ENCODE results near the gene ZNF8.
A peak's percentile ranks its signal among the peaks of the same experiment; 100 is the strongest.
"Not testable (repeated sequence)": the region's sequence is repeated elsewhere in the genome, so short reads cannot be mapped to it uniquely, and the experiment has no call there.

ZNF8 gene

DNA sequence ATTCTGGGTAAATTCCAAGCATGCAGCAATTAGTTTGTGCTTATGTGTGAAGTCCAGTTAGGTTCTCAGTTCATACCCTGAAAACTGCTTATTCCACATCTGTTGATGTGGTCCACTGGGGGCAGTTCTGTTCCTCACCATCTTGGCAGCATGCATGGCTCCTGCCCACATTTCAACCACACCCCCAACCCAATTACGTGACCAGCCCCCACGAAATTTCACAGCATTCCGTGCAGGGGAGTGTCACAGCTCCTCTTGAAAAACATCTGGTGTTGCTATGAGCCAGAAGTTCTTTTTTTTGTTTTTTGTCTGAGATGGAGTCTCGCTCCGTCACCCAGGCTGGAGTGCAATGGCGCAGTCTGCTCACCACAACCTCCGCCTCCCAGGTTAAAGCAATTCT is 17.3 kb downstream of the ZNF8 start:
- DNase-seq (ENCODE audit: low spot score) = no peak

DNA sequence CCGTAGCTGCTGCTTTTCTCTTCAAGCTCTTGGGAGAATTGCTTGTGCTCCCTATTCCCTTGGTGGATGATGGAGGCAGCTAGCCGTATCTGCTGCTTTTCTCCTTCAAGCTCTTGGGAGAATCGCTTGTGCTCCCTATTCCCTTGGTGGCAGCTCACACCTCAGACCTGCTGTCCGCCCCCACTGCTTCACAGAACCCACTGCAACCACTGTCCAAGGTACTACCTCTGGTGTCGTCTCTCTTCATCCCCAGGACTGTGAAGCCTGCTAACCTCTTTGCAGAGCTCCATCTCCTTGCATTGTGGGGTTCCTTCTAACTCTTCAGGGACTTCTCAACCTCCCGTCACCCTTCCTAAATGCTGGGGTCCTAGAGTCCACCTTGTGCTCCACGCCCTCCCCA is 21.9 kb downstream of the ZNF8 start:
- DNase-seq (ENCODE audit: low spot score) = no peak

DNA sequence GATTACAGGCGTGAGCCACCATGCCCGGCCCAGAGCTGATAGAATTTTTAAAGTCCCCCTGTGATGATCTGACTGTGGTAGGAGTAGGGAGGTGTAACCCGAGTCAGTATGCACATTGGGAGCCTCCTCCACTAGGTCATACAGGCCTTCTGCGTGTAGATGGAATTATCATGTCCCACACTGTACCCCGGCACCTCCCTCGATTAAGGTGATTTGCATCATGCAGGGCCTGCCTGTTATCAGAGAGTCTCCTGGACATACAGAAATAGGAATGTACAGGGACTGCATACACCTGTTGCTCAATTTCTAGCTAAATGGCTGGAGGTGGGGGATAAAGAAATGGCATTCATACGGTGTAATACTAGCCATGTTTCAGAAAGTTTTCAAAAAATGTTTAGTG is 25.5 kb downstream of the ZNF8 start:
- no peak for DNase-seq (ENCODE audit: low spot score)

DNA sequence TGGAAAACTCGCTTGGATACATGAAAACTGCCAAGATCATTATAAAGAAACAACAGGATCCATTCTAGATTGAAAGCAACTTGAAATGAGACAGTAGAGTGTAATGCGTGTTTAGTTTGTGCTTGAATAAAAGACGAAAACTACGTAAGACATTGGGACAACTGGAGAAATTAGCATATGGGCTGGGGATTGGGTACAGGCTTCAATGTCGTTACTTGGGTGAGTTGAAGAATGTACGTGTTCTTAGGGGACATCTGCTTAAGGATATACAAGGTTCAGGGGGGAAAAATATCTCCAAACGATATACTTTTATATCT is 26.0 kb downstream of the ZNF8 start:
- peak; percentile 15 for DNase-seq (ENCODE audit: low spot score)

DNA sequence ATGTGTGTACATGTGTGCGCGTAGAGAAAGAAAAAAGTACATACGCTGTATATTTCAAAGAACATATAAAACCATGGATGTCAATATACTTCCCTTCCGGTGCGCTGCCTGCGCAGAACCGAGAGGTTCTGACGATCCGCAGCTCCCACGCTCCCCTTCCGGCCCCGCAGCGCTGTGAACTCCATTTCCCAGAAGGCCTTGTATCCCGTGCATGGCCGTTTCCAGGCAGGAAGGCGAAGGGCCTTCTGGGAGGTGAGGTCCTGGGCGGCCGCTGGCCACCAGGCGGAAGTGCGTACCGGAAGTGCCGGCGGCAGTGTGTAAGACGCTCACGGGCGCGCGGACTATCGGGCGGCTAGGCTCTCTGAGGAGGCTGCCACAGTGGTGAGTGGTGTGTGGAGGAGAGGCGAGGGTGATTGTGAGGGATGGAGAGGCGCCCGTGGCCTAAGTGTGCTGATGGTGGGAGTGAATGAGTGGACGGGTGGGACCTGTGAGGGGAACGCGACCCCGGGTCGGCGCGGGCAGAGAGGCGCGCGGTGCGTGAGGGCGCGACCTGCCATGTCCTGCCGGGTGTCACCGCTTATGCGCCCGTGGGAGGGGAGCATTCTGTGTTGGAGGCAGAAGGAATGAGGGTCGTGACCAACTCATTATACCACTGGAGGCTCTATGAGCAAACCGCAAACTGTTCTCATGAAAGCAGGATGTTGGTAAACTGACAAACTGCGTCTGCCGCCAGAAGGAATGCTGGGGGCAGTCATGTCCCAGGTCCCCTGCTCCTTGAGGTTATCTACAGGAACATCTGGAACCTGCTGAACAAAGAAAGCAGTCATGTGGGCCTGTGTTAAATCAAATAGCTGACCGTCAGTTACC is 26.5 kb downstream of the ZNF8 start, which contains the start of gene ERVK3-1:
TSS of gene ERVK3-1 (plus strand) at position 313 of the 867 bp plus-strand sequence. CDS start 6,792 bp downstream, outside the sequence.
- peak; percentile 82 for DNase-seq (ENCODE audit: low spot score)

DNA sequence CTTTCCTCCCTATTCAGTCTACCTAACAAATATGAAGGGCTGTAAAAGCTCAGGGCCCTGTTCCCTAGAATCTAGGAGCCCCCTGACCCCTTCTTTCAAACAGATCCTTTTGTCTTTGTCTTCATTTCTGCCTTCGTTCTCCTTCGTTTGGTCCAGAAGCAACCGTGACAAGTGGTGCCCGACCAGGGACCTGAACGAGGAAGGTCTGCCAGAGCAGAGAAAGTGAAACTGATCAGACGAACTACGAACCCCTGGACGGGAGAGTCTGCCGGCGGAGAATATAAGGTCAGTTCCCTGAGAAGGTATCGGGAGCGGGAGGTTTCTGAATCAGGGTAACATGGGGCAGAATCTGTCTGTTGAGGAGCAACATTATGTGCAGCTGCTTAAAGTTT is 27.2 kb downstream of the ZNF8 start:
- no peak for DNase-seq (ENCODE audit: low spot score)

DNA sequence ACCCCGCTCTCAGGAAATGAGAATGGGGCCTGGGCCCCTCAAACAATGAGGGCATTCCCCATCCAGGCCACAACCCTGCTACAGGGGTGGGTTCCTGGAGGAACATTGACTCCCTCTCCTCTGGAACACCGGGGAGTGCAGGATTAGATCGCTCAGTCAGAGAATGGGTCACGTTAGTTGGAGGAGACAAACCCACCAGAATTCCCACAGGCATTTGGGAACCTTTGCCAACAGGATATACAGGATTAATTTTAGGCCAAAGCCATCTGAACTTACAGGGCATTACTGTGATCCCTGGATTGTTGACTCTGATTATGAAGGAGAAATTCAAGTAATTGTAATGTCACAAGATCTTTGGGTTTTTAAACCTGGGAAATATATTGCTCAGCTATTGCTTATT is 29.0 kb downstream of the ZNF8 start:
- DNase-seq (ENCODE audit: low spot score) = no peak

DNA sequence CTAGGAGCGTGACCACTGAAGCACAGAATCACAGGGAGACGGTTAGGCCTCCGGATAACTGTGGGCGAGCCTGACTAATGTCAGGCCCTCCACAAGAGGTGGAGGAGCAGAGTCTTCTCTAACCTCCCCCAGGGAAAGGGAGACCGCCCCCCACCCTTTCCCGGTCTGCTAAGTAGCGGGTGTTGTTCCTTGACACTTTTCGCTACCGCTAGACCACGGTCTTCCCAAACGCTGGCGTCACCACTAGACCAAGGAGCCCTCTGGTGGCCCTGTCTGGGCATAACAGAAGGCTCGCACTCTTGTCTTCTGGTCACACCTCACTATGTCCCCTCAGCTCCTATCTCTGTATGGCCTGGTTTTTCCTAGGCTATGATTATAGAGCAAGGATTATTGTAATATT is 31.9 kb downstream of the ZNF8 start:
- DNase-seq (ENCODE audit: low spot score) = not testable (repeated sequence)

DNA sequence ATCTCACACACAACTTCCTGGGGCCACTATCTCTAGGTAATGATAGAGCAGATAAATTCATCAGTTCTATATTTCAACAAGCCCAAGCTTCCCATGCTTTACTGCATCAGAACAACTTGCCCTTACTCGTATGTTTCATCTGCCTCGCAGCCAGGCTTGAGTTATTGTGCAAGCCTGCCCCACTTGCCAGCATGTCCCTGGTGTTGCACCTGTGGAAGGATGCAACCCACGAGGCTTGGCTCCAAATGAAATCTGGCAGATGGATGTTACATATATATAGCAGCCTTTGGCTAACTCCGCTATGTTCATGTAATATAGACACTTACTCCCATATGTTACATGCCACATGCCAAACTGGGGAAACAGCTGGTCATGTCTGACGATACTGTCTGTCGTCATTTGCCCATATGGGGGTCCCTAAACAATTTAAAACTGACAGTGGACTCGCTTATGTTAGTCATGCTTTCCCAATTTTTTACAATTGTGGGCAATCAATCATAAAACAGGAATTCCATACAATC is 32.6 kb downstream of the ZNF8 start:
- DNase-seq (ENCODE audit: low spot score) = no peak

DNA sequence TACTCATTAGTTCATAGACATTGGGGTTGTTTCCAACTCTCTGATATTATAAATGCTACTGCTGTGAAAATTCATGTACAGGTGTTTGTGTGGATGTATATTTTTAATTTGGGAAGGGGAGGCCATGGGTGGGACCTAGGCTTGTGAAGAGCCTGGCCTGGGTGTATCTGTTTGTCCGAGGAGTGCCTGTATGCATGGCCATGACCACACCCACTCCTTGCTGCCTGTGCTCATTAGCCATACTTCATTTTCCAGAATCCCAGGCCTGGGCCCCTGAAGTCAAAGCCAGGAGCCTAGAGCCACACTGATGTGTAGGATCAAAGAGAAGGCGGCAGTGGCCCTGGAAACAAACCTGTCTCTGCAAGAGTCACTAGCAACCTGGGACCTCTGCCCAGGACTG is 36.8 kb downstream of the ZNF8 start:
- DNase-seq (ENCODE audit: low spot score) = no peak

DNA sequence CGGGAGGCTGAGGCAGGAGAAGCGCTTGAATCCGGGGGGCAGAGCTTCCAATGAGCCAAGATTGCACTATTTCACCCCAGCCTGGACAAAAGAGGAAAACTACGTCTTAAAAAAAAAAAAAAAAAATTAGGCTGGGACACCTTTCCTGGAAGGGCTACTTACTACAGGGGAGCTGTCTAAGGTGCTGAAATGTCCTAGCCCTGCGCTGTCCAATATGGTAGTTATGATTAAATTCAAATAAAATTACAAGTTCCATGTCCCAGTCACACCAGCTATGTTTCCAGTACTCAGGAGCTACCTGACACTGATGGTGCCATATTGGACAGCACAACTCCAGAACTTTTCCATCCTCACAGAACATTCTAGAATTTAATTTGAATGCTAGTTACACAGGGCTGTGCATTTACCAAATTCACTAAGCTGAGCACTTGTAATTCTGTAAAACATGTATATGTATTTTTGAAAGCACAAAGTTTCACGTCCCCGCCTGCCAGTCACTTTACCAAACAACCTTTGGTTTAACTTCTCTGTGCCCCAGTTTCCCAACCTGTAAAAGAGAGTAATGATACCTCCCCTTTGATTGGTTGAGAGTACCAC is 38.8 kb downstream of the ZNF8 start:
- no peak for DNase-seq (ENCODE audit: low spot score)

DNA sequence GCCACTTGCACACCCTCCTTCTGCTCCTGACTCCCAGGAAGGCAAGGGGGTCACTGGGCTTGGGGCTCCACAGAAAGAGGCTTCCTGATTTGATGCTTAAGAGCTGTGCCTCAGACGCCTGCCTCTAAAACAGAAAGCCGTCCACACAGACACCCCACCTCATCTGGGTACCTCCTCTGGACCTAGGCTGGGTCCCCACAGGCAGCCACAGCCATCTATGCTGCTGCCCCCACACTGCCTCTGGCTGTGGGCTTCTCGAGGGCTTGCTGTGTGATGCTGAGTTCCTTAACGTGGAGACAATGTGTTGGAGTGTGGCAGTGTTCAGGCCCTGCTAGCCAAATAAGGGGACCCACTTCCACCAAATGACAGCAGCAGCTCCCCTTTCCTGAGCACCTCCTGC is 39.5 kb downstream of the ZNF8 start:
- DNase-seq (ENCODE audit: low spot score) = no peak

DNA sequence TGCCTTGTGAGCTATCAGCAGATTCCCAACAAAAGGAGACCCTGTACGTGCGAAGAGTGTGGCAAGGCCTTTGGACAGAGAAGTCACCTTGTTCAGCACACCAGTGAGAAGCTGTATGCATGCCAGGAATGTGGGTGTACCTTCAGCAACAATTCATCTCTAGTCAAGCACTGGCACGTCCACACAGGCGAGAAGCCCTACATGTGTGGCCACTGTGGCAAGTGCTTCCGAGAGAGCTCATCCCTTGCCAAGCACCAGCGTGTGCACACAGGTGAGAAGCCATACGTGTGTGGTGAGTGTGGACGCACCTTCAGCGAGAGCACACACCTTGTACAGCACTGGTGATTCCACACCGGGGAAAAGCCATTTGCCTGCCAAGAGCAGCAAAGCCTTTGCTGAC is 40.5 kb downstream of the ZNF8 start:
- DNase-seq (ENCODE audit: low spot score) = no peak

DNA sequence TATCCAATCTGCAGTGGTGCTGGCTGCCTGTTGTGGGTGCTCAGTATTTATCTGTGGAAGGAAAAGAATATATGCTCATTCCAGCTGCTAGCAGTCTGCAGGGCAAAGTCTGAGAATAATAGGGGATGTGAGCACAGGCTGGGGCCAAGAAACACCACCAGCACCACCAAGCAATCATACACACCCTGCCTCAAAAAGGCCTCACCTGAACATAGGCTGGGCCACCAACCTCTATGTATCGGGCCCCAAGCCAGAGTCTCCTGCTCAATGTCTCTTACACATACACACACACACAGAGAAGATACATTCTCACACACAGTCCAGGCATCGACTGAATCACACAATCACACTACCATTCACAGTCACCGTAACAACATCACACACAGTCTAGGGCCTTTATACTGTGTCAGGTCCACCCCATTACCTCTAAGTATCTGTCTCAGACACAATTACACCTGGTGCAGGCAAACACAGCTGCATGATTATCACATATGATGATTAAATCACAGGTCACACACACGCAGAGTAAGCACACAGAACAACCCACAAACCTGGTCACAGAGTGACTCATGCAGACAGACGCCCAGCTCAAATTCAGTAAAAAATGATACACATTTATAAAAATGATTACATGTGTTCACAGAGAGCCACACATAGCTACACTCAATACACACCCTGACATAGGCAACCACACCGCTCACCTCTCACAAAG is 46.7 kb downstream of the ZNF8 start:
- DNase-seq (ENCODE audit: low spot score) = no peak

DNA sequence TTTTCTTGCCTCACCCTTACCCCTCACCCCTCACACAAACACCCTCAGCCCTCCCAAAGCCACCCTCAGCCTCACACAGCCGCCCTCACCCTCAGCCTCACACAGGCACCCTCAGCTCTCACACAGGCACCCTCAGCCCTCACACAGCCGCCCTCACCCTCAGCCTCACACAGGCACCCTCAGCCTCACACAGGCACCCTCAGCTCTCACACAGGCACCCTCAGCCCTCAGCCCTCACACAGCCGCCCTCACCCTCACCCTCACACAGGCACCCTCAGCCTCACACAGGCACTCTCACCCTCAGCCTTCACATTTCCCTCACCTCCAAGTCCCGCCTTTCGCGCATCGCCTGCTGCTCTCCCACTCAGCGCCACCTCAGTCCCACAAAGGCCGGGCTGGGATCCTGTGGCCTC is 47.8 kb downstream of the ZNF8 start:
- DNase-seq (ENCODE audit: low spot score) = no peak

DNA sequence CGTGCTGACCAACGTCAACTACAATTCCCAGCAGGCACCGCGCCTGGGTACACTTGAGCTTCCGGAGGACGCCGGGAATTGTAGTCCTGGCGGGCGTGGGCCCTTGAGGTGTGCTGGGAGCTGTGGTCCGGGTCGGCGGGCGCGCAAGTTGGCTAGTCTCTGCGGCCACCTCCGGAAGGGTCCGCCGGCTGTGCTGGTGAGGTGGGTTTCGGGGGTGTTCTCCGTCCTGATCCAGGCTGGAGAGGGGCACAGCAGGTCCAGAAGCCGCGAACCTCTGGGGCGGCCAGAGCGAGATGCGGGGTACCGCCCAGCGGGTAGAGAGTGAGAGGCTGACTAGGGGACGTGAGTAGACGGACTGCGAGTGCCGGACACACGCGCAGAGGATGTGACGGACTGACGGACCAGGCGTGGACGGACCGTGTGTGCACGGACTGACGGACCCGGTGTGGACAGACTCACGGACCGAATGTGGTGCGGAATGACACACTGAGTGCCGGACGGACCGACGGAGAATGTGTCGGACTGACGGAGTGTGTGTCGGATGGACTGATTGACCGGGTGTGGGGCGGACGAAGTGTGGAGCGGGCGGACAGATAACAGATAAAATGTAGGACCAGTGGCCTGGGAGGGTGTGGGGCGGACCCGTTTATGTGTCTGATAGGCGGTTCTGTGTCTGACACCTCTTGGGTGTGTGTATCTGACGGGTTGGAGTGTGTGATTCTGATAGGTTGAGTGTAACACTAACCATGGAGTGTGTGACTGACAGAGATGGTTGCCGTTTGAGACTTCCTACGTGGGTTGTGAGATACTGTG is 48.4 kb downstream of the ZNF8 start, which contains the start of gene ZSCAN22:
TSS of gene ZSCAN22 (plus strand) at position 81 of the 813 bp plus-strand sequence. CDS start 7,809 bp downstream, outside the sequence.
- DNase-seq (ENCODE audit: low spot score) = peak; percentile 92

DNA sequence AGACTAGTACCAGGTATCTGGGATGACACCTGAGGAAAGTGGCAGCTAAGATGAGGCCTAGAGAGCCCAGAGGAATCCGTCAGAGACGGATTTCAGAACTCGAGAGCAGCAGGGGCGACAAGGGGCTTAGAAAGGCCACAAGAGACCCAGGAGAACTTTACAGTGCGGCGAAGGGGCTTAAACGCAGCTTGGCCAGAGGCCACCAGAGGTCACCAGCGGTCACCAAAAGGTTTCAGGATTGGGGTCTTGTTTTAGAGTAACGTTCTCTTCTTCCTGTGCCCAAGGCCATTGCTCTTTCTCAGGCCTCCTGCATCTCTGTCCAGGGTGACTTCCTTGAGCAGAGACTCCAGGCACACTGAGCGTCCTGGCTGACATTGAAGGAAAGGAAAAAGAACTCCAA is 50.2 kb downstream of the ZNF8 start:
- DNase-seq (ENCODE audit: low spot score) = peak; percentile 45

DNA sequence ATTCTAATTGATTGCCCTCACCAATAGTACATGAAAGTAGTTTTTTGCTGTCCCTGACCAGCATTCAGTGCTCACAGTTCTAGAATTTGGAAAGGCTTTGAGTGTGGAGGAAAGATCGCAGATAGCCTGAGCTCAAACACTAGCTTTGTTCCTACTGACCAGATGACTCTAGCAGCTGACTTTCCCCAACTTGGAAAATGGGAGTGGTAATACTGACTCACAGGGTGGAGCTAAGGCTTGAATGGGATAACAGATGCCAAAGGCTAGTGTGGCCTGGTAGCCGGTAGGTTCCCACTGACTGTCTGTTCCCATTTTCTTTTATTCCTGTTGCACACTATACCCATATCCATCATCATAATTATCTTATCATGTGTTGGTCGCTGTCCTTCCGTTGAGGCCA is 51.7 kb downstream of the ZNF8 start:
- no peak for DNase-seq (ENCODE audit: low spot score)

DNA sequence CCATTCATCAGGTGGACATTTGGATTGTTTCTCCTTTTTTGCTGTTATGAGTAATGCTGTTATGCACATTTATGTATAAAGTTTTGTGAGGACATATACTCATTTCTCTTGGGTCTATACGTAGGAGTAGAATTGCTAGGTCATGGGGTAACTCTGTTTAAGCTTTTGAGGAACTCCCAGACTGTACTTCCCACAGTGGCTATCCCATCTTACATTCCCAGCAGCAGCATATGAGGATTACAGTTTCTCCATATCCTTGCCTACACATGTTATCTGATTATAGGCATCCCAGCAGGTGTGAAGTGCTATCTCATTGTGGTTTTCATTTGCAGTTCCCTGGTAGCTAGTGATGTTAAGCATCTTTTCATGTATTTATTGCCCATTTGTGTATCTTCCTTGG is 53.9 kb downstream of the ZNF8 start:
- no peak for DNase-seq (ENCODE audit: low spot score)

DNA sequence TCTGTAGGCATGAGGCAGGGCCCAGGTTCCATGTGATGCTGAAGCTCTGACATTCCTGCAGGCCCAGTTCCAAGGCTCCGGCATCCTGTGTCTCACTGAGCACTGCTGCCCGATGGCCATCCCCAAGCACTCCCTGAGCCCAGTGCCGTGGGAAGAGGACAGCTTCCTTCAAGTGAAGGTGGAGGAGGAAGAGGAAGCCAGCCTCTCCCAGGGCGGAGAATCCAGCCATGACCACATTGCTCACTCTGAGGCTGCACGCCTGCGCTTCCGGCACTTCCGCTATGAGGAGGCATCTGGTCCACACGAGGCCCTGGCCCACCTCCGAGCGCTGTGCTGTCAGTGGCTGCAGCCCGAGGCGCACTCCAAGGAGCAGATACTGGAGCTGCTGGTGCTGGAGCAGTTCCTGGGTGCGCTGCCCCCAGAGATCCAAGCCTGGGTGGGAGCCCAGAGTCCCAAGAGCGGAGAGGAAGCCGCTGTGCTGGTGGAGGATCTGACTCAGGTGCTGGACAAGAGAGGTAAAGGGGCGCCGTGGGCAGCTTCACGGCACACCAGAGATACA is 56.0 kb downstream of the ZNF8 start:
- DNase-seq (ENCODE audit: low spot score) = no peak

DNA sequence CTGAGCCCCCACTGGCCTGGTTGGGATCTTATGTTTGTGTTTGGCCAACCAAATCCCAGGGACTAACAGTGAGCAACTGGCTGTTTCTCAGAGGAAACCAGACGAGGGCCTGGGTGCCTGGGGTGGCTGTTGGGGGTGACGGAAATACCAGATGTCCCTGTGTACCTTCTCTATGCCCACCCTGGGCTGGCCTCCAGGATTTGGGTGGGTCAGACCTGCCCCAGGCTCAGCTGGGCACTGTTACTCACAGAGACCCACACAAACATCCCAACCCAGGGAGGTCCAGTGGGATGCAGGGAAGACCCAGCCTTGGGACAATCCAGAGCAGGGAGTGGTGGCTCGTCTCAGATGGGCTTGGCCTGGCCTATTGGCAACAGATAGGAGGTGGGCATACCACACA is 56.9 kb downstream of the ZNF8 start:
- DNase-seq (ENCODE audit: low spot score) = no peak

DNA sequence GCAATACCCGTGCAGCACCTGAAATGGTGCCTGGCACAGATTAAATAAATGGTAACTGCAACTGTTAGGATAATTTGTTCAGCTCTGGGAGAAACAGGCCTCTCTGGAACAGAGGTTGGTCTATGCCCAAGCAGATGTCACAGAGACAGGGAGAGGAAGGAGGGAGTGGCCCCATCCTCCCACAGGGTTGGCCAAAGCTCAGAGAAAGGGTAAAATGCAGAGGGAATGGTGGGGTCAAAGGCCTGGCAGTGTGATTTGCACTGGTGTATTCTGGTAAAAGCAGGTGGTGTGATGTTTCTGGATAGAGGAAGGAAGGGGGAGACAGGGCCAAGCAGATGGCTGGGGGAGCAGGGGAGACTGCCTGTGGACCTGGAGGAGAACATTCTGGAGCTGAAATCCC is 57.5 kb downstream of the ZNF8 start:
- no peak for DNase-seq (ENCODE audit: low spot score)
